Trophoblast cell (in vitro differentiated cells and primary cell): ENCODE measurements around the gene TIMM13.

ENCODE experiments used
- DNase-seq, 2 donors: peaks; one replicate each; pipeline ENCODE4 v3.0.0-alpha.2; 2016
- H2AFZ ChIP-seq: 2 replicates; pipeline ENCODE4 v1.6.1; 2013; ENCODE audit warnings: low read length, moderate library complexity, mild to moderate bottlenecking; ENCODE audit not compliant: insufficient read depth, poor library complexity
- H2AK5ac ChIP-seq: 2 replicates; pipeline ENCODE4 v1.6.1; 2013; ENCODE audit warnings: mild to moderate bottlenecking, low read length
- H2BK120ac ChIP-seq: 2 replicates; pipeline ENCODE4 v1.6.1; 2013; ENCODE audit warnings: low read length, mild to moderate bottlenecking, moderate library complexity; ENCODE audit not compliant: insufficient read depth, poor library complexity
- H2BK12ac ChIP-seq: 2 replicates; pipeline ENCODE4 v1.6.1; 2013; ENCODE audit warnings: mild to moderate bottlenecking, low read length, moderate library complexity
- H2BK5ac ChIP-seq: 2 replicates; pipeline ENCODE4 v1.6.1; 2013; ENCODE audit warnings: low read length, low read depth, moderate library complexity, mild to moderate bottlenecking; ENCODE audit not compliant: poor library complexity
- H3K14ac ChIP-seq: 2 replicates; pipeline ENCODE4 v1.6.1; 2013; ENCODE audit warnings: mild to moderate bottlenecking, low read length
- H3K18ac ChIP-seq: 2 replicates; pipeline ENCODE4 v1.6.1; 2013; ENCODE audit warnings: mild to moderate bottlenecking, low read length
- H3K23ac ChIP-seq: 2 replicates; pipeline ENCODE4 v1.6.1; 2013; ENCODE audit warnings: low read length
- H3K27ac ChIP-seq: 2 replicates; pipeline ENCODE4 v1.5.1; 2013; ENCODE audit warnings: low read depth, mild to moderate bottlenecking, inconsistent platforms, low read length, moderate library complexity
- H3K27me3 ChIP-seq: 2 replicates; pipeline ENCODE4 v1.6.1; 2013; ENCODE audit warnings: inconsistent platforms, mild to moderate bottlenecking, low read length, moderate library complexity; ENCODE audit not compliant: insufficient read depth
- H3K36me3 ChIP-seq, 2 experiments: 1 replicate in 1 of 2; 2 replicates in 1 of 2; pipeline ENCODE4 v1.6.1; 2013; ENCODE audit warnings: low read length in 2 of 2, mild to moderate bottlenecking in 2 of 2, moderate library complexity in 1 of 2; ENCODE audit not compliant: insufficient read depth in 2 of 2, control insufficient read depth in 1 of 2
- H3K4ac ChIP-seq: 2 replicates; pipeline ENCODE4 v1.6.1; 2013; ENCODE audit warnings: low read depth, mild to moderate bottlenecking, low read length, moderate library complexity
- H3K4me1 ChIP-seq, 2 experiments: 1 replicate in 1 of 2; 2 replicates in 1 of 2; pipeline ENCODE4 v1.6.1; 2013; ENCODE audit warnings: low read length in 2 of 2, mild to moderate bottlenecking in 2 of 2, moderate library complexity in 1 of 2; ENCODE audit not compliant: insufficient read depth in 2 of 2, control insufficient read depth in 1 of 2
- H3K4me2 ChIP-seq: 2 replicates; pipeline ENCODE4 v1.6.1; 2013; ENCODE audit warnings: inconsistent platforms, mild to moderate bottlenecking, low read length, moderate library complexity
- H3K4me3 ChIP-seq: 2 replicates; pipeline ENCODE4 v1.5.1; 2013; ENCODE audit warnings: mild to moderate bottlenecking, low read depth, low read length, inconsistent platforms
- H3K79me1 ChIP-seq: one replicate; pipeline ENCODE4 v1.6.1; 2013; ENCODE audit warnings: low read length
- H3K79me2 ChIP-seq: 2 replicates; pipeline ENCODE4 v1.6.1; 2013; ENCODE audit warnings: low read length, mild to moderate bottlenecking; ENCODE audit not compliant: control insufficient read depth, insufficient read depth, poor library complexity
- H3K9ac ChIP-seq: 2 replicates; pipeline ENCODE4 v1.6.1; 2013; ENCODE audit warnings: mild to moderate bottlenecking, low read length
- H3K9me3 ChIP-seq: 2 replicates; pipeline ENCODE4 v1.6.1; 2013; ENCODE audit warnings: low read depth, mild to moderate bottlenecking, control low read depth, inconsistent platforms, low read length; ENCODE audit not compliant: insufficient read depth
- H4K12ac ChIP-seq: 2 replicates; pipeline ENCODE4 v1.6.1; 2013; ENCODE audit warnings: low read depth, mild to moderate bottlenecking, low read length, moderate library complexity
- H4K8ac ChIP-seq: 2 replicates; pipeline ENCODE4 v1.6.1; 2013; ENCODE audit warnings: low read depth, mild to moderate bottlenecking, low read length, moderate library complexity
- H4K91ac ChIP-seq: one replicate; pipeline ENCODE4 v1.6.1; 2013; ENCODE audit warnings: low read depth, mild to moderate bottlenecking, low read length, moderate library complexity
- WGBS: extraction: QIAGEN DNeasy Blood & Tissue Kit; methylation state at CpG from one replicate; pipeline ENCODE4 v1.1.7; 2013; ENCODE audit warnings: missing lambda C conversion rate; ENCODE audit not compliant: insufficient read length, insufficient coverage; ENCODE audit errors: extremely low coverage; 5-methylcytosine and 5-hydroxymethylcytosine counted together

Gene TIMM13

DNA sequence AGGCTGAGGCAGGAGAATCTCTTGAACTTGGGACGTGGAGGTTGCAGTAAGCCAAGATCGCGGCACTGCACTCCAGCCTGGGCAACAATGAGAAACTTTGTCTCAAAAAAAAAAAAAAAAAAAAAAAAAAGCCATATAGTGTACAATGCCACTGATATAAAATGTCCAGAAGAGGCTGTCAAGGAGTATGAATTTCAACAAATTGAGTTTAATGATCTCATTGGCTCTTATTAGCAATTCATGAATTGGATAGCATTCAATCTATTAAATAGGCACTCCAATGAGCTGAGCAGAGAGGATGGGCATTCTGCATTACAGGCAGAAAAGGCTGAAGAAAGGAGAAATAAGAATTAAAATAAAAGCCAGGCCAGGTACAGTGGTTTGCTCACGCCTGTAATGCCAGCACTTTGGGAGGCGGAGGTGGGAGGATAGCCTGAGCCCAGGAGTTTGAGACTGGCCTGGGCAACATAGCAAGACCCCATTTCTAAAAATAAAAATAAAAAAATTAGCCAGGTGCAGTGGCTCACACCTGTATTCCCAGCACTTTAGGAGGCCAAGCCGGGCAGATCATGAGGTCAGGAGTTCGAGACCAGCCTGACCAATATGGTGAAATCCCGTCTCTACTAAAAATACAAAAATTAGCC is 30.1 kb upstream of the TIMM13 start:
- H3K4me2 ChIP-seq = peak overlapping the region; percentile 39
- no peak overlapping the region for H3K9ac ChIP-seq
- H3K27me3 ChIP-seq = no peaks in the 10 kb centered on the region
- H2AK5ac ChIP-seq = no peak overlapping the region
- peak overlapping the region; percentile 39 for H3K14ac ChIP-seq
- no peaks in the 10 kb centered on the region for H3K9me3 ChIP-seq
- no peak for DNase-seq
- H3K79me1 ChIP-seq = peaks cover 23% of the 10 kb centered on the region
- no peak overlapping the region for H3K23ac ChIP-seq
- no CpG with 5 or more reads among the region's 8 CpGs for WGBS
- H3K36me3 ChIP-seq = peaks cover 7 to 13% of the 10 kb centered on the region in 2 experiments
- H2BK12ac ChIP-seq = peak overlapping the region; percentile 7
- peak overlapping the region; percentile 86 for H4K91ac ChIP-seq
- H2AFZ ChIP-seq = peak overlapping the region; percentile 56
- peaks cover 15 to 20% of the 10 kb centered on the region in 2 experiments for H3K4me1 ChIP-seq
- peak overlapping the region; percentile 52 for H2BK120ac ChIP-seq
- H2BK5ac ChIP-seq = peak overlapping the region; percentile 42
- peak overlapping the region; percentile 27 for H3K4ac ChIP-seq
- peak overlapping the region; percentile 85 for H4K8ac ChIP-seq
- no peak overlapping the region for H3K4me3 ChIP-seq
- H4K12ac ChIP-seq = peak overlapping the region; percentile 61
- H3K79me2 ChIP-seq = peaks cover 43% of the 10 kb centered on the region
- peak overlapping the region; percentile 41 for H3K18ac ChIP-seq
- H3K27ac ChIP-seq = peak overlapping the region; percentile 79

DNA sequence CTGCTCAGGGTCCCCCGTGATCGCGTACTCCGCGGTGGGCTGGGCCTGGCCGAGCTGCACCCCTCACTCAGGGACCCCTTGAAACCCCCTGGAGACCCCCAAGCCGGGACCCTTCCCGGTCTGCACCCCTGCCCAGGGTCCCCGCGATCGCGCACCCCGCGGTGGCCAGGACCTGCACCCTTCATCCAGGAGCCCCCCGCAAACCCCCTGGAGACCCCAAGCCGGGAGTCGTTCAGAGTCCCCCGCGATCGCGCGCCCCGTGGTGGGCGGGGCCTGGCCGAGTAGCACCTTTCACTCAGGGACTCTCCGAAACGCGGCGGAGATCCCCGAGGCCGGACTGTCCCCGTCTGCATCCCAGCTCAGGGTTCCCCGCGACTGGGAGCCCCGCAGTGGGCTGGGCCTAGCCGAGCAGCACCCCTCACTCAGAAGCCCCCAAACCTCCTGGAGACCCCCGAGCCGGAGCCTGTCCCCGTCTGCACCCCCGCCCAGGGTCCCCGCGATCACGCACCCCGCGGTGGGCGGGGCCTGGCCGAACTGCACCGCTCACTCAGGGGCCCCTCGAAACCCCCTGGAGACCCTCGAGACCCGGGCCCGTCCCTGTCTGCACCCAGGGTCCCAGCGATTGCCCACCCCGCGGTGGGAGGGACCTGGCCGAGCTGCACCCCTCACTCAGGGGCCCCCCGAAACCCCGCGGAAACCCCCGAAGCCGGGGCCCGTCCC is 28.6 kb upstream of the TIMM13 start:
- H3K23ac ChIP-seq = no peak overlapping the region
- H4K8ac ChIP-seq = peak overlapping the region; percentile 86
- no peaks in the 10 kb centered on the region for H3K9me3 ChIP-seq
- DNase-seq = no peak
- peaks cover 14% of the 10 kb centered on the region for H3K79me1 ChIP-seq
- H2BK120ac ChIP-seq = peak overlapping the region; percentile 83
- peaks cover 15 to 21% of the 10 kb centered on the region in 2 experiments for H3K36me3 ChIP-seq
- no peak overlapping the region for H2BK12ac ChIP-seq
- peak overlapping the region; percentile 85 for H2BK5ac ChIP-seq
- H3K14ac ChIP-seq = peak overlapping the region; percentile 97
- H3K4ac ChIP-seq = peak overlapping the region; percentile 100
- H4K12ac ChIP-seq = peak overlapping the region; percentile 86
- H3K27ac ChIP-seq = peak overlapping the region; percentile 66
- no CpG with 5 or more reads among the region's 62 CpGs for WGBS
- H3K27me3 ChIP-seq = no peaks in the 10 kb centered on the region
- H3K4me3 ChIP-seq = peak overlapping the region; percentile 96
- peaks cover 46% of the 10 kb centered on the region for H3K79me2 ChIP-seq
- peak overlapping the region; percentile 97 for H4K91ac ChIP-seq
- peaks cover 15 to 20% of the 10 kb centered on the region in 2 experiments for H3K4me1 ChIP-seq
- peak overlapping the region; percentile 88 for H2AK5ac ChIP-seq
- H3K4me2 ChIP-seq = peak overlapping the region; percentile 93
- H3K9ac ChIP-seq = peak overlapping the region; percentile 99
- H2AFZ ChIP-seq = peak overlapping the region; percentile 93
- peak overlapping the region; percentile 96 for H3K18ac ChIP-seq

DNA sequence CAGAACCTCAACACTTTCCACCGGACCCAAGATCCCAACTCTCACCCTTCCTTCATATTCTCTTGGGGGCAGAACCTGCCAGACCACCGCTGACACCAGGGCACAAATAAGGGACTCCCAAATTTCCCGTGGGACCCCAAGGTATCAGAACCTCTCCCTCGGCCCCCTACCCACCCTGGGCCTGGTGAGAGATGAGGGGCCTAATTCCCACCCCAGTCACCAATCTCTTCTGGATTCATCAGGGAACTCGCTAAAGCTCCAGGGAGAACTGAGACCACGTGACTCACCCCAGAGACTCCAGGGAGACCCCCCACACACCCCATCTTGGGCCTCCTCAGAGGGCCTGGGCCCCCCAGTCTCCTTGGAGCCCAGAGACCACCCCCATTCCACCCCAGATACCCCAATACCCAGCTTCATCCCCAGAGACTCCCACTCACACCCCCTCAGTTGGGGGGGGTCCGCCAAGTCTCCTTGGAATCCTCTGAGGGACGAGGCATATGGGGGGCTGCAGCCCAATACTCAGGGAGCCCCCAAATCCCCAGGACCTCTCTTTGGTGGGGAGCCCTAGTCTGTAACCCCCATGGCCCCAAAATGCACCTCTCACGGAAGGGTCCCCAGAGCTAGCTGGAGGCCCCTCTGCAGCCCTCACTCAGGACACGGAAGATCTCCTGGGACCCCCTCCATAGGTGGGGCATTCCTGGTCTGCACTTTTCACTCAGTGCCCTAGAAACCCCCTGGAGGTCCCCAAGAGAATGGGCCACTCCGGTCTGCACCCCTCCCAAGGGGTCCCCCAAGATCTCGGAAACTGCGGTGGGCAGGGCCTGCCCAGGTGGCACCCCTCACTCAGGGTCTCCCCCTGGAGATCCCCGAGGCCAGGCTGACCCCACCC is 27.8 kb upstream of the TIMM13 start:
- H3K9ac ChIP-seq = peak overlapping the region; percentile 99
- H3K4me3 ChIP-seq = peak overlapping the region; percentile 96
- no CpG with 5 or more reads among the region's 14 CpGs for WGBS
- H3K79me2 ChIP-seq = peaks cover 46% of the 10 kb centered on the region
- H3K4me2 ChIP-seq = peak overlapping the region; percentile 93
- H3K4ac ChIP-seq = peak overlapping the region; percentile 100
- H2BK5ac ChIP-seq = peak overlapping the region; percentile 85
- peak overlapping the region; percentile 66 for H3K27ac ChIP-seq
- peaks cover 14% of the 10 kb centered on the region for H3K79me1 ChIP-seq
- H3K14ac ChIP-seq = peak overlapping the region; percentile 97
- peak overlapping the region; percentile 97 for H4K91ac ChIP-seq
- peaks cover 20 to 23% of the 10 kb centered on the region in 2 experiments for H3K36me3 ChIP-seq
- H3K27me3 ChIP-seq = no peaks in the 10 kb centered on the region
- H3K4me1 ChIP-seq = peaks cover 15 to 20% of the 10 kb centered on the region in 2 experiments
- peak overlapping the region; percentile 59 for H4K8ac ChIP-seq
- H3K18ac ChIP-seq = peak overlapping the region; percentile 7
- H3K23ac ChIP-seq = no peak overlapping the region
- DNase-seq = no peak
- no peak overlapping the region for H2AFZ ChIP-seq
- peak overlapping the region; percentile 44 for H2AK5ac ChIP-seq
- no peak overlapping the region for H2BK12ac ChIP-seq
- peak overlapping the region; percentile 83 for H2BK120ac ChIP-seq
- H4K12ac ChIP-seq = peak overlapping the region; percentile 86
- H3K9me3 ChIP-seq = no peaks in the 10 kb centered on the region
